GM19455 (cell line): Measurements from ENCODE around the gene SCN10A.

Source experiments
- ATAC-seq: cut with Tn5 transposase; IDR thresholded peaks from one replicate; pipeline ENCODE4 v1.9.1; 2021; ENCODE audit not compliant: unreplicated experiment

The SCN10A gene

GRCh38 chr3:38722781-38723568 lies 93.0 kb downstream of the SCN10A start:
- ATAC-seq = no peak

- no peak for ATAC-seq
These were observed 94.7 kb downstream of the SCN10A start for GRCh38 chr3:38721207-38721772.

GRCh38 chr3:38720465-38720864 lies 95.6 kb downstream of the SCN10A start:
- ATAC-seq = no peak

GRCh38 chr3:38717355-38718240 lies 98.4 kb downstream of the SCN10A start:
- ATAC-seq = no peak

- no peak for ATAC-seq
These were observed 102.9 kb downstream of the SCN10A start for GRCh38 chr3:38713121-38713520.

- no peak for ATAC-seq
These were observed 104.7 kb downstream of the SCN10A start for GRCh38 chr3:38711321-38711720.

- ATAC-seq = no peak
These were observed 108.3 kb downstream of the SCN10A start for GRCh38 chr3:38707730-38708129.

GRCh38 chr3:38706961-38707360 lies 109.1 kb downstream of the SCN10A start:
- ATAC-seq = no peak

- no peak for ATAC-seq
These were observed 113.8 kb downstream of the SCN10A start for GRCh38 chr3:38702231-38702630.

- no peak for ATAC-seq
These were observed 117.3 kb downstream of the SCN10A start for GRCh38 chr3:38698760-38699159.

- no peak for ATAC-seq
These were observed 118.0 kb downstream of the SCN10A start for GRCh38 chr3:38698061-38698460.

GRCh38 chr3:38696034-38696433 lies 120.0 kb downstream of the SCN10A start:
- no peak for ATAC-seq

GRCh38 chr3:38690185-38690584 lies 125.8 kb downstream of the SCN10A start:
- ATAC-seq = no peak

GRCh38 chr3:38689774-38690173 lies 126.2 kb downstream of the SCN10A start:
- no peak for ATAC-seq

GRCh38 chr3:38689346-38689745 lies 126.7 kb downstream of the SCN10A start:
- ATAC-seq = no peak

- ATAC-seq = no peak
These were observed 128.7 kb downstream of the SCN10A start for GRCh38 chr3:38687321-38687720.

- ATAC-seq = no peak
These were observed 131.5 kb downstream of the SCN10A start for GRCh38 chr3:38684546-38684945.

- ATAC-seq = no peak
These were observed 146.3 kb downstream of the SCN10A start for GRCh38 chr3:38669668-38670067.

- ATAC-seq = no peak
These were observed 153.5 kb downstream of the SCN10A start for GRCh38 chr3:38662544-38662943.

- no peak for ATAC-seq
These were observed 157.2 kb downstream of the SCN10A start for GRCh38 chr3:38658841-38659240.

GRCh38 chr3:38657369-38657768 lies 158.6 kb downstream of the SCN10A start:
- ATAC-seq = no peak
